Motor neuron (in vitro differentiated cells): ENCODE data around the gene BMP2K. TPM values are rescaled to one million over a fixed set of nuclear protein-coding genes. Genes with fewer than 3 reads are reported as not detected.
"Not testable (repeated sequence)": the region's sequence is repeated elsewhere in the genome, so short reads cannot be mapped to it uniquely, and the experiment has no call there.

Experiments used
- ATAC-seq, 8 experiments: fragments of 200-7000 bp; cut with Tn5 transposase; replicated peaks in 6 of 8; 2 replicates each; pipeline ENCODE4 v1.8.0; 2021; ENCODE audit warnings: mild to moderate bottlenecking in 8 of 8, moderate library complexity in 8 of 8
- H3K27ac ChIP-seq, 2 donors: fragments of 250-450 bp; sonication (Bioruptor Pico); 2 replicates each; pipeline ENCODE4 v1.9.0; 2021; ENCODE audit warnings: antibody characterized with exemption in 2 of 2, mild to moderate bottlenecking in 2 of 2, moderate library complexity in 1 of 2
- H3K4me1 ChIP-seq, 2 donors: fragments of 250-450 bp; sonication (Bioruptor Pico); replicated peaks in 1 of 2; 2 replicates each; pipeline ENCODE4 v1.6.1; 2021; ENCODE audit warnings: antibody characterized with exemption in 2 of 2, mild to moderate bottlenecking in 2 of 2, moderate library complexity in 1 of 2
- H3K4me3 ChIP-seq, 5 donors: fragments of 250-450 bp; sonication (Bioruptor Pico); 2 replicates each; pipeline ENCODE4 v1.9.0; 2021; ENCODE audit warnings: antibody characterized with exemption in 5 of 5, mild to moderate bottlenecking in 5 of 5, moderate library complexity in 4 of 5
- WGBS, 10 experiments: fragments of 450-650 bp; shearing (Covaris generic); methylation state at CpG; one replicate each; pipeline ENCODE4 v1.0.0; 2022; 5-methylcytosine and 5-hydroxymethylcytosine counted together
- in situ Hi-C, 9 experiments: fragments of 400-800 bp; cut with MboI; loops; one replicate each; pipeline ENCODE4 v1.15.0; 2021; ENCODE audit warnings: low sequenced_read_pairs in 9 of 9, low pct_unique_long_range_greater_than_20kb in 2 of 9; ENCODE audit not compliant: unreplicated experiment in 9 of 9
- total RNA-seq, 8 experiments: library from RNA; unstranded; fragments of 300-600 nt; gene quantifications; 2 replicates each; pipeline versions ENCODE4 v1.2.3 to v1.2.4, GENCODE V29; 2022

BMP2K gene
- total RNA-seq, 8 experiments from 2014 or later = 10.4 to 41.7 (median 17.4) TPM

GRCh38 chr4:78907638-78908037 lies 131.5 kb downstream of the BMP2K start:
- no peak overlapping the region for H3K27ac ChIP-seq
- 60 to 96% (median 88%) methylated on average over 1 to 6 of the region's 6 CpGs; no CpG with 5 or more reads in 4 of the 10 experiments for WGBS, 10 experiments

GRCh38 chr4:78908974-78909373 lies 132.8 kb downstream of the BMP2K start:
- ATAC-seq, H3K4me1 ChIP-seq, H3K27ac ChIP-seq, in situ Hi-C loops, H3K4me3 ChIP-seq: not testable (repeated sequence)
- WGBS, 10 experiments = 84 to 100% (median 98%) methylated on average over 1 to 6 of the region's 6 CpGs; no CpG with 5 or more reads in 1 of the 10 experiments

More at GRCh38 chr4:78907638-78908037, 131.5 kb downstream of the BMP2K start:
- Histone ChIP-seq H3K4me3 (no peak overlapping the region), H3K4me1 (no peaks in the 10 kb centered on the region)
- in situ Hi-C loops = no loop called here
- no peak for ATAC-seq

- 80 to 100% (median 94%) methylated on average over 1 to 2 of the region's 2 CpGs; no CpG with 5 or more reads in 1 of the 10 experiments for WGBS, 10 experiments
- in situ Hi-C loops = no loop called here
- no peaks in the 10 kb centered on the region for H3K4me1 ChIP-seq
- no peak for ATAC-seq
- no peak overlapping the region for H3K27ac ChIP-seq
- H3K4me3 ChIP-seq = no peak overlapping the region
These were observed 134.5 kb downstream of the BMP2K start for GRCh38 chr4:78910612-78911011.

- Histone ChIP-seq H3K4me3 (no peak overlapping the region), H3K27ac (no peak overlapping the region), H3K4me1 (no peaks in the 10 kb centered on the region)
- in situ Hi-C loops = no loop called here
- no peak for ATAC-seq
- WGBS, 10 experiments = 64 to 100% (median 84%) methylated on average over 1 to 4 of the region's 4 CpGs; no CpG with 5 or more reads in 2 of the 10 experiments
These were observed 146.1 kb downstream of the BMP2K start for GRCh38 chr4:78922207-78922606.

- in situ Hi-C loops = no loop called here
- 72 to 100% (median 93%) methylated on average over 2 to 4 of the region's 4 CpGs; no CpG with 5 or more reads in 1 of the 10 experiments for WGBS, 10 experiments
- Histone ChIP-seq H3K4me3 (no peak overlapping the region), H3K4me1 (no peaks in the 10 kb centered on the region), H3K27ac (no peak overlapping the region)
- ATAC-seq = no peak
These were observed 147.5 kb downstream of the BMP2K start for GRCh38 chr4:78923464-78924312.

- peak in 1 of 8 experiments; percentile 28 for ATAC-seq
- no peak overlapping the region for H3K4me3 ChIP-seq
- 80 to 100% (median 100%) methylated on average over 1 of the region's 1 CpG; no CpG with 5 or more reads in 1 of the 10 experiments for WGBS, 10 experiments
- in situ Hi-C loops = loop anchor here in 3 of 9 experiments (25.0 kb wide), 3 partner anchors 1260 to 1410 kb away; partner anchors contain the start of genes CFAP299 (in 1 of the 3) and PRDM8 (in 1 of the 3)
- H3K27ac ChIP-seq = no peak overlapping the region
- H3K4me1 ChIP-seq = no peaks in the 10 kb centered on the region
These were observed 150.7 kb downstream of the BMP2K start for GRCh38 chr4:78926826-78927225.

- no peaks in the 10 kb centered on the region for H3K4me1 ChIP-seq
- ATAC-seq = no peak
- no peak overlapping the region for H3K4me3 ChIP-seq
- in situ Hi-C loops = loop anchor here in 3 of 9 experiments (25.0 kb wide), 3 partner anchors 1258 to 1408 kb away; partner anchors contain the start of genes CFAP299 (in 1 of the 3) and PRDM8 (in 1 of the 3)
- no peak overlapping the region for H3K27ac ChIP-seq
- WGBS, 10 experiments = 67 to 100% (median 89%) methylated on average over 1 to 9 of the region's 9 CpGs; no CpG with 5 or more reads in 3 of the 10 experiments
These were observed 152.7 kb downstream of the BMP2K start for GRCh38 chr4:78928835-78929234.

- no peak overlapping the region for H3K4me3 ChIP-seq
- peak in 3 of 8 experiments; percentile 22 to 85 (median 59) for ATAC-seq
- WGBS, 10 experiments = 0 to 100% (median 83%) methylated on average over 1 to 6 of the region's 6 CpGs; no CpG with 5 or more reads in 1 of the 10 experiments
- H3K27ac ChIP-seq = no peak overlapping the region
- peaks cover 0 to under 1% of the 10 kb centered on the region in 2 donors for H3K4me1 ChIP-seq
- in situ Hi-C loops = loop anchor here in 3 of 9 experiments (25.0 kb wide), 3 partner anchors 1257 to 1407 kb away; partner anchors contain the start of genes CFAP299 (in 1 of the 3) and PRDM8 (in 1 of the 3)
These were observed 154.0 kb downstream of the BMP2K start for GRCh38 chr4:78930016-78930629.

- H3K27ac ChIP-seq = no peak overlapping the region
- peaks cover 15 to 29% of the 10 kb centered on the region in 2 donors for H3K4me1 ChIP-seq
- in situ Hi-C loops = loop anchor here in 3 of 9 experiments (25.0 kb wide), 3 partner anchors 1250 to 1400 kb away; partner anchors contain the start of genes CFAP299 (in 1 of the 3) and PRDM8 (in 1 of the 3)
- 40 to 83% (median 69%) methylated on average over 1 to 4 of the region's 4 CpGs; no CpG with 5 or more reads in 4 of the 10 experiments for WGBS, 10 experiments
- ATAC-seq = no peak
- H3K4me3 ChIP-seq = peak overlapping the region in 3 of 5 donors; percentile 54 to 80 (median 61)
These were observed 160.8 kb downstream of the BMP2K start for GRCh38 chr4:78936989-78937388.

- peak in 6 of 8 experiments; percentile 11 to 47 (median 34) for ATAC-seq
- Histone ChIP-seq H3K4me1 (peaks cover 15 to 29% of the 10 kb centered on the region in 2 donors), H3K27ac (peak overlapping the region in 1 of 2 donors; percentile 47), H3K4me3 (peak overlapping the region; percentile 54 to 80 (median 72))
- WGBS, 10 experiments = 15 to 96% (median 63%) methylated on average over 2 to 4 of the region's 4 CpGs; no CpG with 5 or more reads in 2 of the 10 experiments
- in situ Hi-C loops = loop anchor here in 3 of 9 experiments (25.0 kb wide), 3 partner anchors 1249 to 1399 kb away; partner anchors contain the start of genes CFAP299 (in 1 of the 3) and PRDM8 (in 1 of the 3)
These were observed 161.7 kb downstream of the BMP2K start for GRCh38 chr4:78937837-78938236.

GRCh38 chr4:78938474-78938867 lies 162.3 kb downstream of the BMP2K start:
- no peak for ATAC-seq
- 0 to 12% (median 0%) methylated on average over 2 to 6 of the region's 7 CpGs; no CpG with 5 or more reads in 1 of the 10 experiments for WGBS, 10 experiments
- Histone ChIP-seq H3K27ac (peak overlapping the region; percentile 47 to 59), H3K4me3 (peak overlapping the region; percentile 54 to 80 (median 72)), H3K4me1 (peaks cover 15 to 29% of the 10 kb centered on the region in 2 donors)
- in situ Hi-C loops = loop anchor here in 3 of 9 experiments (25.0 kb wide), 3 partner anchors 1249 to 1399 kb away; partner anchors contain the start of genes CFAP299 (in 1 of the 3) and PRDM8 (in 1 of the 3)
